CD4-positive, alpha-beta memory T cell (primary cell): ENCODE results near the gene RAPGEF2. TPM values are rescaled to one million over a fixed set of nuclear protein-coding genes. Genes with fewer than 3 reads are reported as not detected.

Experiments used
- CTCF ChIA-PET: fragments of 350-600 bp; sonication (Branson Sonifier 250); formaldehyde crosslinking; loops from one replicate; lab custom pipeline; 2021; ENCODE audit warnings: inconsistent platforms; ENCODE audit not compliant: partially characterized antibody; lab: Charles Lee
- POLR2A ChIA-PET: fragments of 350-600 bp; sonication (Branson Sonifier 250); formaldehyde crosslinking; loops from one replicate; lab custom pipeline; 2021; ENCODE audit not compliant: partially characterized antibody; lab: Charles Lee
- DNase-seq, 5 donors: peaks; one replicate each; pipeline versions ENCODE4 v3.0.0 to v3.0.0-alpha.2; 2020 to 2022; ENCODE audit warnings: mixed read lengths in 1 of 5
- H3K27ac ChIP-seq: one replicate; pipeline ENCODE4 v1.7.0; 2013; ENCODE audit warnings: low read depth, low read length
- H3K27me3 ChIP-seq: 2 replicates; pipeline ENCODE4 v1.7.0; 2013; ENCODE audit warnings: mild to moderate bottlenecking, low read length, moderate library complexity; ENCODE audit not compliant: insufficient read depth
- H3K36me3 ChIP-seq: 2 replicates; pipeline ENCODE4 v1.7.0; 2013; ENCODE audit warnings: mild to moderate bottlenecking, low read length, moderate library complexity; ENCODE audit not compliant: insufficient read depth
- H3K4me1 ChIP-seq: 2 replicates; pipeline ENCODE4 v1.7.0; 2013; ENCODE audit warnings: mild to moderate bottlenecking, low read length, moderate library complexity; ENCODE audit not compliant: insufficient read depth
- H3K4me3 ChIP-seq, 2 donors: one replicate each; pipeline ENCODE4 v1.7.0; 2013; ENCODE audit warnings: low read length in 2 of 2, mild to moderate bottlenecking in 1 of 2
- H3K9me3 ChIP-seq, 2 donors: one replicate each; pipeline ENCODE4 v1.7.0; 2013; ENCODE audit warnings: low read length in 2 of 2, control low read depth in 1 of 2; ENCODE audit not compliant: control insufficient read depth in 1 of 2
- H3K27ac Mint-ChIP-seq, 7 donors: one replicate each; pipeline ENCODE4 v1.8.0; 2020 to 2021; ENCODE audit warnings: mixed read lengths in 7 of 7, mild to moderate bottlenecking in 6 of 7, inconsistent platforms in 3 of 7, moderate library complexity in 3 of 7
- H3K27me3 Mint-ChIP-seq, 2 donors: one replicate each; pipeline ENCODE4 v1.8.0; 2020 to 2021; ENCODE audit warnings: mixed read lengths in 2 of 2
- H3K36me3 Mint-ChIP-seq, 2 donors: one replicate each; pipeline ENCODE4 v1.8.0; 2020 to 2021; ENCODE audit warnings: mixed read lengths in 2 of 2, inconsistent platforms in 1 of 2, mild to moderate bottlenecking in 1 of 2
- H3K4me1 Mint-ChIP-seq, 4 donors: one replicate each; pipeline ENCODE4 v1.8.0; 2020 to 2021; ENCODE audit warnings: mixed read lengths in 4 of 4, mild to moderate bottlenecking in 1 of 4
- H3K4me3 Mint-ChIP-seq, 8 donors: one replicate each; pipeline ENCODE4 v1.8.0; 2020 to 2021; ENCODE audit warnings: mixed read lengths in 8 of 8, mild to moderate bottlenecking in 7 of 8, moderate library complexity in 6 of 8, inconsistent platforms in 3 of 8
- H3K9me3 Mint-ChIP-seq, 8 donors: one replicate each; pipeline ENCODE4 v1.8.0; 2020 to 2021; ENCODE audit warnings: mixed read lengths in 8 of 8, mild to moderate bottlenecking in 5 of 8, inconsistent platforms in 3 of 8, moderate library complexity in 1 of 8
- intact Hi-C: fragments of 100-400 bp; cut with micrococcal nuclease; formaldehyde crosslinking; loops from one replicate; pipeline ENCODE4 v1.15.1; 2023
- polyA plus RNA-seq, 2 donors: library from polyadenylated mRNA; unstranded; fragments of 300-500 nt; fragmentation: Illumina TruSeq; gene quantifications; one replicate each; pipeline ENCODE4 v1.2.3, GENCODE V29; 2021
- total RNA-seq, 2 experiments: library from RNA; stranded (reverse); gene quantifications; one replicate each; pipeline ENCODE4 v1.2.3, GENCODE V29; 2021

The RAPGEF2 gene
- total and polyA plus RNA-seq, 4 experiments from 2014 or later, result 0.69 to 27.9 (median 12.1) TPM

DNA sequence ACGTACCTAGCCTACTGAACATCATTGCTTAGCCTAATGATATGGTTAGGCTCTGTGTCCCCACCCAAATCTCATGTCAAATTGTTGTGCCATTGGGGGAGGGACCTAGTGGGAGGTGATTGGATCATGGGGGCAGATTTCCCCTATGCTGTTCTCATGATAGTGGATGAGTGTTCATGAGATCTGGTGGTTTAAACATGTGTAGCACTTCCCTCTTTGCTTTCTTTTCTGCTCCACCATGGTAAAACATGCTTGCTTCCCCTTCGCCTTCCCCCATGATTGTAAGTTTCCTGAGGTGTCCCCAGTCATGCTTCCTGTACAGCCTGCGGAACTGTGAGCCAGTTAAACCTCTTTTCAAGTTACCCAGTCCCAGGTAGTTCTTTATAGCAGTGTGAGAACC lies 102.6 kb downstream of the RAPGEF2 start:
- ChIA-PET POLR2A (no interaction called here), CTCF (no interaction called here)
- Histone ChIP-seq H3K27ac (no peak overlapping the region), H3K4me3 (no peak overlapping the region), H3K4me1 (peaks cover 17% of the 10 kb centered on the region), H3K27me3 (no peaks in the 10 kb centered on the region), H3K9me3 (no peaks in the 10 kb centered on the region), H3K36me3 (no peaks in the 10 kb centered on the region)
- intact Hi-C loops, result no loop called here
- H3K27ac Mint-ChIP-seq, result peak overlapping the region in 1 of 7 donors; percentile 13
- H3K27me3 Mint-ChIP-seq, result no peaks in the 10 kb centered on the region
- H3K4me1 Mint-ChIP-seq, result peaks cover 17 to 33% (median 21%) of the 10 kb centered on the region in 4 donors
- no peak overlapping the region for H3K4me3 Mint-ChIP-seq
- DNase-seq, result no peak
- no peaks in the 10 kb centered on the region for H3K9me3 Mint-ChIP-seq
- H3K36me3 Mint-ChIP-seq, result peaks cover 0 to 4% of the 10 kb centered on the region in 2 donors

DNA sequence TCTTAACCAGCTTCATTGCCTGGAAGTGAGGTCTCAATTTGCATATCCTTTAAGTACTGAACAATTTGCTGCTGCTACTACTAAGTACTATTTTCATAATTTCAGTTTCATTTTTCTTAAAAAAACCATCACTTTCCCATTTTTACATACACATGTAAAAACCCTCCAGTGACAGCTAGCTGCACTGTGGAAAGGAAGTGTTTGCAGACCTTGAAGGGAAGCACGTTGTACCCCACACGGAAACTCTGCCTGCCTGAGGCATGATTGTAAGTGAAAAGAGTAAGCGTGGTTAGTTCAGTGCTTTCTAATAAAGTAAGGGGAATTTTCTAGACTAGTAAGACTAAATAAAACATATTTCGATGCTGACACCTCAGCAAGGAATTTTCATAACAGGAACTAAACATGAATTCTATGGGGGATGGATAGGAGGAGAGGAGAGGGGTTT lies 103.6 kb downstream of the RAPGEF2 start:
- peak overlapping the region in 3 of 7 donors; percentile 21 to 55 (median 39) for H3K27ac Mint-ChIP-seq
- H3K4me1 Mint-ChIP-seq, result peaks cover 17 to 33% (median 21%) of the 10 kb centered on the region in 4 donors
- Histone ChIP-seq H3K4me3 (no peak overlapping the region), H3K27me3 (no peaks in the 10 kb centered on the region), H3K4me1 (peaks cover 17% of the 10 kb centered on the region), H3K9me3 (no peaks in the 10 kb centered on the region), H3K36me3 (no peaks in the 10 kb centered on the region), H3K27ac (no peak overlapping the region)
- peak overlapping the region in 4 of 8 donors; percentile 10 to 27 (median 16) for H3K4me3 Mint-ChIP-seq
- intact Hi-C loops, result no loop called here
- H3K36me3 Mint-ChIP-seq, result peaks cover 3 to 9% of the 10 kb centered on the region in 2 donors
- peak in 1 of 5 donors; percentile 11 for DNase-seq
- H3K27me3 Mint-ChIP-seq, result no peaks in the 10 kb centered on the region
- ChIA-PET POLR2A (no interaction called here), CTCF (interaction anchor here (0.8 to 1.9 kb wide), 3 partner anchors 21 to 353 kb away, joined by 3 to 9 read pairs (median 3); no protein-coding TSS in a partner anchor)
- H3K9me3 Mint-ChIP-seq, result no peaks in the 10 kb centered on the region

DNA sequence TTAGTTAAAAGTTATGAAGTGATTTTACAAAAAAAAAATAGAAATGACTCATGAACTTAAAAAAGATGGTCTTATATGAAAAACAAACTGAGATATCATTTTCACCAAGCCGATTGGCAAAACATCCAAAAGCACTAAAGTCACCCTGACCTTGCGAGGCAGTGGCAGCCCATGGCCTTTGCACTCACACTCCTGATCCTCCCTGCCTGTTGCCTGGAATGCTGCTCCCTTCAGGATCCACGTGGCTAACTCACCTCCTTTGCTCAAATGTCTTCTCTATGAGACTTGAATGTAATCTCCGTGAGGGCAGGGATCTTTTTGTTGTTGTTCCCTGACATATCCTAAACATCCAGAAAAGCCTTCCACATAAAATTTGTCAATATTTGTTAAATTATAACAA lies 106.4 kb downstream of the RAPGEF2 start:
- H3K27me3 ChIP-seq, result no peaks in the 10 kb centered on the region
- POLR2A ChIA-PET, result no interaction called here
- H3K9me3 Mint-ChIP-seq, result no peaks in the 10 kb centered on the region
- peaks cover 17% of the 10 kb centered on the region for H3K4me1 ChIP-seq
- H3K4me3 ChIP-seq, result no peak overlapping the region
- DNase-seq, result no peak
- CTCF ChIA-PET, result no interaction called here
- peaks cover 6 to 12% of the 10 kb centered on the region in 2 donors for H3K36me3 Mint-ChIP-seq
- H3K27ac ChIP-seq, result no peak overlapping the region
- H3K9me3 ChIP-seq, result no peaks in the 10 kb centered on the region
- intact Hi-C loops, result no loop called here
- H3K27me3 Mint-ChIP-seq, result no peaks in the 10 kb centered on the region
- no peaks in the 10 kb centered on the region for H3K36me3 ChIP-seq
- no peak overlapping the region for H3K4me3 Mint-ChIP-seq
- peak overlapping the region in 1 of 7 donors; percentile 43 for H3K27ac Mint-ChIP-seq
- H3K4me1 Mint-ChIP-seq, result peaks cover 12 to 24% (median 20%) of the 10 kb centered on the region in 4 donors

DNA sequence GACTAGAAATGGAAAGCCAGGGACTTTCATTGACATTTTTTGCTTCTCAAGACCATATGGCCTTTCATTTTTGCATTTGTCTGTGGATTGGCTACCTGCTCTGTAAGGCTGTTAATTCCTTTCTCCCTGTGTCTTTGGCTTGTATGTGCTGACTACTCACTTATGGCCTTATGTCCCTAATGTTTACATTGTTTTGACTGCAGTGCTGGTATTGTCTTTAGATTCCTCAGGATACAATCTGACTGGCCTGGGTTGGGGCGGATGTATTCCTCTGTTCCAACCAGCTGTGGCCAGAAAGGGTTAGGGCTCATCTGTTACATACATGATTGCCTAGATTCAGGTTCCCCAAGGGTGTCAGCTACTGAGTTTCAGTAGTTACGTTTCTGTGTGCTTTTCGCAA lies 108.1 kb downstream of the RAPGEF2 start:
- Histone ChIP-seq H3K9me3 (no peaks in the 10 kb centered on the region), H3K36me3 (no peaks in the 10 kb centered on the region), H3K4me1 (peaks cover 10% of the 10 kb centered on the region), H3K27me3 (no peaks in the 10 kb centered on the region), H3K4me3 (no peak overlapping the region), H3K27ac (no peak overlapping the region)
- Mint-ChIP-seq H3K4me3 (no peak overlapping the region), H3K4me1 (peaks cover 8 to 13% (median 10%) of the 10 kb centered on the region in 4 donors), H3K27me3 (no peaks in the 10 kb centered on the region), H3K9me3 (no peaks in the 10 kb centered on the region), H3K36me3 (peaks cover 6 to 12% of the 10 kb centered on the region in 2 donors), H3K27ac (no peak overlapping the region)
- DNase-seq, result no peak
- ChIA-PET CTCF (interaction anchor here (1.6 to 1.9 kb wide), 2 partner anchors 8 to 10 kb away, joined by 5 to 11 read pairs; no protein-coding TSS in a partner anchor), POLR2A (no interaction called here)
- intact Hi-C loops, result no loop called here

DNA sequence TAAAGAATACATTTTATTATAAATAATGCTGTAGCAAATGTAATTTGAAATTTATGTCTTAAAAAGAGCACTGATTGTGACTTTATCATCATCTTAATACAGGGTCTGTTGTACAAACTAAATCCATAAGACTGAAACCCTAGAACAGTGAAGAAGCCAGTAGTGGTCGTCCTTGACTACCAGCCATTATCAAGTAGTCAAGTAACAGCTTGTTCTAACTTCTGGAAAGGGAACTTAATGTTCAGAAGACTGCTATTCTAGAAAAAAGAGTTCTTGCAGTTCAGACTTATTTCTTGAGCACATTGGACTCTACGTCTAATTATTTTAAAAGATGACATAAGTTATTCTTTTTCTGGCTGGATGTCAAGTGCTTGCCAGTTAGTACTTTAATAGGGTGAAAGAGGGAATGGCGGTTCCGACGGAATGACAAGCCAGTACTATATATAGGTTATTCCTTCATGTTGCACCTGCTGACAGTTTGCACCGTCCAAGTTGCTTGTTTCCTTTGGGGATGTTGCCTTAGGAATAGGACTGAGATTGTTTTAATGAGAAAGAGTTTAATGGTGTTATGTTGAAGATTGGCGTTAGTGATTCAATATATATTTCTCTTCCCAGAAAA lies 109.9 kb downstream of the RAPGEF2 start:
- POLR2A ChIA-PET, result no interaction called here
- Histone ChIP-seq H3K4me1 (no peaks in the 10 kb centered on the region), H3K4me3 (no peak overlapping the region), H3K36me3 (no peaks in the 10 kb centered on the region), H3K27ac (no peak overlapping the region), H3K9me3 (no peaks in the 10 kb centered on the region), H3K27me3 (no peaks in the 10 kb centered on the region)
- intact Hi-C loops, result no loop called here
- CTCF ChIA-PET, result interaction anchor here (1.2 to 1.9 kb wide), 2 partner anchors 10 to 11 kb away, joined by 4 to 11 read pairs; no protein-coding TSS in a partner anchor
- H3K36me3 Mint-ChIP-seq, result peaks cover 6 to 12% of the 10 kb centered on the region in 2 donors
- peaks cover 0 to 3% (median under 1%) of the 10 kb centered on the region in 4 donors for H3K4me1 Mint-ChIP-seq
- no peak overlapping the region for H3K27ac Mint-ChIP-seq
- no peak for DNase-seq
- H3K4me3 Mint-ChIP-seq, result no peak overlapping the region
- no peaks in the 10 kb centered on the region for H3K9me3 Mint-ChIP-seq
- H3K27me3 Mint-ChIP-seq, result no peaks in the 10 kb centered on the region

DNA sequence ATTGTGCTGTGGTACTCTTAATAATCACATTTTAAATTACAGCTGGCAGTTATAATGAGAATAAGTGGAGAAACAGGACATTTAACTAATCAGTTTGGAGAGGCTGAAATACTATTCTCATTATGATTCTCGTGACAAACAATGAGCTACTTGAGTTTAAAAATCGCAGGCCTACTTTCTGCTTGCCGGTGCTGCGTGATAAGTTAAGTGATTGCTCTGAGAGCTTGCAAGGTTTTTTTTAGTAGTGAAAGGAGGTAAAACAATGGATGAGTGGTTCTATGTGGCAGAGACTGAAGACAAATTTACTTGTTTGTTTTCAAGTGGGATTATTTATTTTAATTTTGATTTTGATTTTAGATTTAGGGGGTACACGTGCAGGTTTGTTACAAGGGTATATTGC lies 114.0 kb downstream of the RAPGEF2 start:
- Mint-ChIP-seq H3K27ac (no peak overlapping the region), H3K27me3 (no peaks in the 10 kb centered on the region), H3K4me1 (peaks cover 0 to 8% (median 6%) of the 10 kb centered on the region in 4 donors), H3K36me3 (no peaks in the 10 kb centered on the region), H3K9me3 (no peaks in the 10 kb centered on the region), H3K4me3 (no peak overlapping the region)
- no peaks in the 10 kb centered on the region for H3K36me3 ChIP-seq
- no peaks in the 10 kb centered on the region for H3K4me1 ChIP-seq
- H3K27me3 ChIP-seq, result no peaks in the 10 kb centered on the region
- H3K4me3 ChIP-seq, result no peak overlapping the region
- no peak for DNase-seq
- no peaks in the 10 kb centered on the region for H3K9me3 ChIP-seq
- no peak overlapping the region for H3K27ac ChIP-seq
- POLR2A ChIA-PET, result no interaction called here
- intact Hi-C loops, result no loop called here
- CTCF ChIA-PET, result interaction anchor here (2.8 kb wide), 1 partner anchor 13 kb away, joined by 9 read pairs; no protein-coding TSS in a partner anchor

DNA sequence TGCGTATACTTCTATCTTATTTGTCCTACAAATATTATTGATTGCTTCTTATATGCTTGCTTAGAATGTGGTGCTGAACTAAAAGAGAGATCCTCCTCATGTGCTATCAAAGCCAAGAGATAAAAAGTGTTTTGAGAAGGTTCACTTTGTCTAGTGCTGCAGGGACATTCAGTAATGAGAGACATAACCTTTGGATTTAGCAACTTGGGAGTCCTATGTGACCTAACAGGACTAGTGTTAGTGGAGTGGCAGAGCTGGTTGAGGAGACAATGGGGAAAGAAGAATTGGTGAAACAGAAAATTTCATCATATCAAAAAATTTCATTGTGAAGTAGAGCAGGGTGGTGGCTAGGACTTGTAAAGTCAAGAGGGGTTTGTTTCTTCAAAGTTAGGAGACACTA lies 117.0 kb downstream of the RAPGEF2 start:
- DNase-seq, result no peak
- Histone ChIP-seq H3K9me3 (no peaks in the 10 kb centered on the region), H3K27ac (no peak overlapping the region), H3K27me3 (no peaks in the 10 kb centered on the region), H3K4me3 (no peak overlapping the region), H3K4me1 (no peaks in the 10 kb centered on the region), H3K36me3 (no peaks in the 10 kb centered on the region)
- Mint-ChIP-seq H3K27me3 (no peaks in the 10 kb centered on the region), H3K27ac (no peak overlapping the region), H3K4me1 (peaks cover 6 to 13% (median 9%) of the 10 kb centered on the region in 4 donors), H3K4me3 (no peak overlapping the region), H3K9me3 (no peaks in the 10 kb centered on the region), H3K36me3 (no peaks in the 10 kb centered on the region)
- ChIA-PET CTCF (no interaction called here), POLR2A (no interaction called here)
- intact Hi-C loops, result no loop called here
